H1 (cell line): Measurements from ENCODE around the gene RSPH6A. TPM values are rescaled to one million over a fixed set of nuclear protein-coding genes. Genes with fewer than 3 reads are reported as not detected.

Experiments used
- BCL11A ChIP-seq, 2 experiments: IDR thresholded peaks; one replicate each; pipeline ENCODE4 v1.6.1; 2011; ENCODE audit warnings: low read depth in 2 of 2, low read length in 2 of 2, mild to moderate bottlenecking in 2 of 2
- CTBP2 ChIP-seq: IDR thresholded peaks from 2 replicates; pipeline ENCODE4 v1.7.0; 2011; ENCODE audit warnings: borderline replicate concordance, mild to moderate bottlenecking, moderate library complexity, mixed read lengths, low read length; ENCODE audit not compliant: insufficient read depth, insufficient read length
- polyA plus RNA-seq, 7 experiments: library from polyadenylated mRNA; depleted of rRNA in 3 of 7; stranded (reverse) in 5 of 7; unstranded in 2 of 7; fragments of >200 nt in 5 of 7; fragments of 200-250 nt in 2 of 7; gene quantifications; 1 replicate in 5 of 7; 2 replicates in 1 of 7; 4 replicates in 1 of 7; pipeline versions ENCODE4 v1.2.1 to v1.2.3, GENCODE V29; 2011 to 2013; ENCODE audit warnings: missing spikeins in 2 of 7, mixed read lengths in 2 of 7
- total RNA-seq: library from RNA; stranded (reverse); fragmentation: NEBNext Ultra II Directional; extraction: Animal tissue kit (Norgen Biotek cat#: 25700); gene quantifications from 2 replicates; pipeline ENCODE4 v1.2.1, GENCODE V29; 2021
- TF ChIP-seq, protein P1 (sequence below): fragments of 300-600 bp; sonication (generic); IDR thresholded peaks from 2 replicates; pipeline ENCODE4 v1.7.1; 2012; ENCODE audit warnings: low read length, moderate library complexity, mild to moderate bottlenecking, inconsistent platforms; ENCODE audit not compliant: insufficient replicate concordance
- TF ChIP-seq, protein P2 (sequence below): IDR thresholded peaks from 2 replicates; pipeline ENCODE4 v1.6.1; 2012; ENCODE audit warnings: inconsistent platforms

Gene RSPH6A
- total and polyA plus RNA-seq, 2 of the 8 experiments (the other 6 are each of a cell fraction or from before 2014, with no cell fraction given) = 0.05 to 0.19 TPM

DNA sequence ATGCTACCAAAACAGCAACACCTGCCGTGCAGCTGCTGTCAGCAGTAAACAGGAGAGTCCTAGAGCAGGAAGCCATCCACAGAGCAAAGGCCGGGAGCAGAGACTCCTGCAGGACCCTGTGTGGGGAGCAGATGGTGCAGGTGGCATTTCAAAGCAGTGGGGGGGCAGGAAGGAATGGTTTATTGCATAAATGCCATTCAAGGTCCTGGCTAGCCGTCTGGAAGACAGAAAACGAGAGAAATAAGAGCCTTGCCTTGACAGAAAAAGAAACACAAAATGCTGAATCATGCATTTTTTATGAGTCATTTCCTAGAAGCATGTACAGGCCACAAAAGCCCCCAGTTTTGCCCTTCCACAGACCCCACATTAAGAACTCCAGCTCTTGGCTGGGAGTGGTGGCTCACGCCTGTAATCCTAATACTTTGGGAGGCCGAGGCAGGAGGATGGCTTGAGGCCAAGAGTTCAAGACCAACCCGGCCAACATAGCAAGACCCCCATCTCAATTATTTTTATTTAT is 5.4 kb downstream of the RSPH6A start (continued):
- TF ChIP-seq, protein P1, sequence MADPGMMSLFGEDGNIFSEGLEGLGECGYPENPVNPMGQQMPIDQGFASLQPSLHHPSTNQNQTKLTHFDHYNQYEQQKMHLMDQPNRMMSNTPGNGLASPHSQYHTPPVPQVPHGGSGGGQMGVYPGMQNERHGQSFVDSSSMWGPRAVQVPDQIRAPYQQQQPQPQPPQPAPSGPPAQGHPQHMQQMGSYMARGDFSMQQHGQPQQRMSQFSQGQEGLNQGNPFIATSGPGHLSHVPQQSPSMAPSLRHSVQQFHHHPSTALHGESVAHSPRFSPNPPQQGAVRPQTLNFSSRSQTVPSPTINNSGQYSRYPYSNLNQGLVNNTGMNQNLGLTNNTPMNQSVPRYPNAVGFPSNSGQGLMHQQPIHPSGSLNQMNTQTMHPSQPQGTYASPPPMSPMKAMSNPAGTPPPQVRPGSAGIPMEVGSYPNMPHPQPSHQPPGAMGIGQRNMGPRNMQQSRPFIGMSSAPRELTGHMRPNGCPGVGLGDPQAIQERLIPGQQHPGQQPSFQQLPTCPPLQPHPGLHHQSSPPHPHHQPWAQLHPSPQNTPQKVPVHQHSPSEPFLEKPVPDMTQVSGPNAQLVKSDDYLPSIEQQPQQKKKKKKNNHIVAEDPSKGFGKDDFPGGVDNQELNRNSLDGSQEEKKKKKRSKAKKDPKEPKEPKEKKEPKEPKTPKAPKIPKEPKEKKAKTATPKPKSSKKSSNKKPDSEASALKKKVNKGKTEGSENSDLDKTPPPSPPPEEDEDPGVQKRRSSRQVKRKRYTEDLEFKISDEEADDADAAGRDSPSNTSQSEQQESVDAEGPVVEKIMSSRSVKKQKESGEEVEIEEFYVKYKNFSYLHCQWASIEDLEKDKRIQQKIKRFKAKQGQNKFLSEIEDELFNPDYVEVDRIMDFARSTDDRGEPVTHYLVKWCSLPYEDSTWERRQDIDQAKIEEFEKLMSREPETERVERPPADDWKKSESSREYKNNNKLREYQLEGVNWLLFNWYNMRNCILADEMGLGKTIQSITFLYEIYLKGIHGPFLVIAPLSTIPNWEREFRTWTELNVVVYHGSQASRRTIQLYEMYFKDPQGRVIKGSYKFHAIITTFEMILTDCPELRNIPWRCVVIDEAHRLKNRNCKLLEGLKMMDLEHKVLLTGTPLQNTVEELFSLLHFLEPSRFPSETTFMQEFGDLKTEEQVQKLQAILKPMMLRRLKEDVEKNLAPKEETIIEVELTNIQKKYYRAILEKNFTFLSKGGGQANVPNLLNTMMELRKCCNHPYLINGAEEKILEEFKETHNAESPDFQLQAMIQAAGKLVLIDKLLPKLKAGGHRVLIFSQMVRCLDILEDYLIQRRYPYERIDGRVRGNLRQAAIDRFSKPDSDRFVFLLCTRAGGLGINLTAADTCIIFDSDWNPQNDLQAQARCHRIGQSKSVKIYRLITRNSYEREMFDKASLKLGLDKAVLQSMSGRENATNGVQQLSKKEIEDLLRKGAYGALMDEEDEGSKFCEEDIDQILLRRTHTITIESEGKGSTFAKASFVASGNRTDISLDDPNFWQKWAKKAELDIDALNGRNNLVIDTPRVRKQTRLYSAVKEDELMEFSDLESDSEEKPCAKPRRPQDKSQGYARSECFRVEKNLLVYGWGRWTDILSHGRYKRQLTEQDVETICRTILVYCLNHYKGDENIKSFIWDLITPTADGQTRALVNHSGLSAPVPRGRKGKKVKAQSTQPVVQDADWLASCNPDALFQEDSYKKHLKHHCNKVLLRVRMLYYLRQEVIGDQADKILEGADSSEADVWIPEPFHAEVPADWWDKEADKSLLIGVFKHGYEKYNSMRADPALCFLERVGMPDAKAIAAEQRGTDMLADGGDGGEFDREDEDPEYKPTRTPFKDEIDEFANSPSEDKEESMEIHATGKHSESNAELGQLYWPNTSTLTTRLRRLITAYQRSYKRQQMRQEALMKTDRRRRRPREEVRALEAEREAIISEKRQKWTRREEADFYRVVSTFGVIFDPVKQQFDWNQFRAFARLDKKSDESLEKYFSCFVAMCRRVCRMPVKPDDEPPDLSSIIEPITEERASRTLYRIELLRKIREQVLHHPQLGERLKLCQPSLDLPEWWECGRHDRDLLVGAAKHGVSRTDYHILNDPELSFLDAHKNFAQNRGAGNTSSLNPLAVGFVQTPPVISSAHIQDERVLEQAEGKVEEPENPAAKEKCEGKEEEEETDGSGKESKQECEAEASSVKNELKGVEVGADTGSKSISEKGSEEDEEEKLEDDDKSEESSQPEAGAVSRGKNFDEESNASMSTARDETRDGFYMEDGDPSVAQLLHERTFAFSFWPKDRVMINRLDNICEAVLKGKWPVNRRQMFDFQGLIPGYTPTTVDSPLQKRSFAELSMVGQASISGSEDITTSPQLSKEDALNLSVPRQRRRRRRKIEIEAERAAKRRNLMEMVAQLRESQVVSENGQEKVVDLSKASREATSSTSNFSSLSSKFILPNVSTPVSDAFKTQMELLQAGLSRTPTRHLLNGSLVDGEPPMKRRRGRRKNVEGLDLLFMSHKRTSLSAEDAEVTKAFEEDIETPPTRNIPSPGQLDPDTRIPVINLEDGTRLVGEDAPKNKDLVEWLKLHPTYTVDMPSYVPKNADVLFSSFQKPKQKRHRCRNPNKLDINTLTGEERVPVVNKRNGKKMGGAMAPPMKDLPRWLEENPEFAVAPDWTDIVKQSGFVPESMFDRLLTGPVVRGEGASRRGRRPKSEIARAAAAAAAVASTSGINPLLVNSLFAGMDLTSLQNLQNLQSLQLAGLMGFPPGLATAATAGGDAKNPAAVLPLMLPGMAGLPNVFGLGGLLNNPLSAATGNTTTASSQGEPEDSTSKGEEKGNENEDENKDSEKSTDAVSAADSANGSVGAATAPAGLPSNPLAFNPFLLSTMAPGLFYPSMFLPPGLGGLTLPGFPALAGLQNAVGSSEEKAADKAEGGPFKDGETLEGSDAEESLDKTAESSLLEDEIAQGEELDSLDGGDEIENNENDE = no peak
- TF ChIP-seq, protein P2, sequence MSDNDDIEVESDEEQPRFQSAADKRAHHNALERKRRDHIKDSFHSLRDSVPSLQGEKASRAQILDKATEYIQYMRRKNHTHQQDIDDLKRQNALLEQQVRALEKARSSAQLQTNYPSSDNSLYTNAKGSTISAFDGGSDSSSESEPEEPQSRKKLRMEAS = no peak
- no peak for TF ChIP-seq BCL11A (IDR thresholded peaks at IDR 0.05; ENCODE audit: low read depth in 2 of 2, low read length in 2 of 2)
- no peak for TF ChIP-seq CTBP2
